OCI-M1 (cell line): Measurements from ENCODE around the gene NPAS2.

ENCODE experiments used
- DNase-seq: peaks from one replicate; lab custom pipeline; 2025; lab: John Stamatoyannopoulos, UW

Gene NPAS2

DNA sequence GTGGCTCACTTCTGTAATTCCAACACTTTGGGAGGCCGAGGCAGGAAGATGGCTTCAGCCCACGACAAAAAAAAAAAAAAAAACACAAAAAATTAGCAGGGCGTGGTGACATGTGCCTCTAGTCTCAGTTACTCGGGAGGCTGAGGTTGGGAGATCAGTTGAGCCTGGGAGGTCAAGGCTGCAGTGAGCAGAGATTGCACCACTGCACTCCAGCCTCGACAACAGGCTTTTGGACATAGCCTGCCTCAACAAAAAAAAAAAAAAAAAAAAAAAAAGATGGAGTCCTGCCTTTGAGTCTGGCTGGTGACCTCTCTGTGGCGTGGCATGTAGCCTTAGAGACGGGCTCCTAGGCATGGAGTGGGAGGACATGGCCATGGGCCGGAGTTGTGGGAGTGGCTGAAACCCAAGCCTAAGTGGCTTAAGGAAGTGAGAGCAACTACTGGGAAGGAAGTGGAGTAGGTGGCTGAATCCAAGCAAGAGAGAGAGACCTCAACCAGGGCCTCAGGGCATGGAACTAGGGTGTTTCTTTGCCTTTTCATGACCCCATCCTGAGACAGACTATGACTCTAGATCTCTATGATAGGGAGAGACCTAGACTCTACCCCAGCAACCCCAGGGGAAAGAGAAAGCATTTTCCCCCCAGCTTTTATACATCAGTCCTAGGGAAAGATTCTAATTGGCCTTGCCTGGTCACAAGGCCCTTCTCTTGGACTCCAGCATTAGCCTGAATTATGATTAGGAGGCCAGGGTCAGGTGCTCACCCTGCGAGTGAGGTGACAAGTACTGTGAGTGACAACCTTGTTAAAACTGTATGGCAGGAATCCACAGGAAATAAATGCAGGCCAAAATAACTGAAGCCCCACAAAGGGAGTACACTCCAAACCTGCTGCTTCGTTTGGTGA lies 34.2 kb downstream of the NPAS2 start:
- no peak for DNase-seq

GRCh38 chr2:100855084-100855483 lies 35.1 kb downstream of the NPAS2 start:
- DNase-seq, result no peak

- no peak for DNase-seq
Measured at GRCh38 chr2:100855606-100856005, 35.7 kb downstream of the NPAS2 start.

- DNase-seq, result no peak
Measured at GRCh38 chr2:100856732-100857131, 36.8 kb downstream of the NPAS2 start.

GRCh38 chr2:100857341-100857740 lies 37.4 kb downstream of the NPAS2 start:
- DNase-seq, result no peak

DNA sequence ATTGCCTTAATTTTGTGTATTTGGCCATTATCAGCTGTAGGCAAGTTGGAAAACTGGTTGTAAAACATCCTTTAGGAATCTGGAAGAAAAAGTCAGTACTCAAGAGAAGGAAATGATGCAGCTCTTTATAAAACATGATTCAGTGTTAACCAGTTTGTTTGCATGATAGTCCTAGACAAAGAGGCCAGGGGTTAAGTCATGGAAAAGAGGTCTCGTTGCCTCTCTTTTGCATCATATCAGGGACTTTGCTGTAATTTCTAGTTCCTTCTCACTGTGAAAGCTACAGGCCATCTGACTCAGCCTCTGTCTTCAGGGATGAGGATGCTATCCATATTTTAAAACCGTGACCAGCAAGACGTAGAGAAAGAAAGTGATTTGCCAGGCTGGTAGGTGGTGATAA lies 38.0 kb downstream of the NPAS2 start:
- DNase-seq, result no peak

DNA sequence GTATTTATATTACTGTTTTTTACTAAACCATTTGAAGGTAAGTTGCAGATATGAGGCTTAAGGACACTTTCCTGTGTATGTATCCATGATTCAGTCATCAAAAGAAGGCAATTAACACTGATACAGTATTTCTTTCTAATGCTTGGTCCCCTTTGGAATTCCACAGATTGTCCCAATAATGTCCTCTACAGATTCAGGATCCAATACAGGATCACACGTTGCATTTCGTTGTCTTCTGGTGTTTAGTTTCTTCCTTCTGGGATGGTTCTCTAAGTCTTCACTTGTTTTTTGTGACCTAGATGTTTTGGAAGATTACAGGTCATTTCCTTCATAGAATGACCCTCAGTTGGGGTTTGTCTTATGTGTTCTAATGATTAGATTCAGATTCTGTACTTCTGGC lies 40.0 kb downstream of the NPAS2 start:
- DNase-seq, result no peak

GRCh38 chr2:100861340-100861739 lies 41.4 kb downstream of the NPAS2 start:
- no peak for DNase-seq

GRCh38 chr2:100862081-100862480 lies 42.1 kb downstream of the NPAS2 start:
- no peak for DNase-seq

DNA sequence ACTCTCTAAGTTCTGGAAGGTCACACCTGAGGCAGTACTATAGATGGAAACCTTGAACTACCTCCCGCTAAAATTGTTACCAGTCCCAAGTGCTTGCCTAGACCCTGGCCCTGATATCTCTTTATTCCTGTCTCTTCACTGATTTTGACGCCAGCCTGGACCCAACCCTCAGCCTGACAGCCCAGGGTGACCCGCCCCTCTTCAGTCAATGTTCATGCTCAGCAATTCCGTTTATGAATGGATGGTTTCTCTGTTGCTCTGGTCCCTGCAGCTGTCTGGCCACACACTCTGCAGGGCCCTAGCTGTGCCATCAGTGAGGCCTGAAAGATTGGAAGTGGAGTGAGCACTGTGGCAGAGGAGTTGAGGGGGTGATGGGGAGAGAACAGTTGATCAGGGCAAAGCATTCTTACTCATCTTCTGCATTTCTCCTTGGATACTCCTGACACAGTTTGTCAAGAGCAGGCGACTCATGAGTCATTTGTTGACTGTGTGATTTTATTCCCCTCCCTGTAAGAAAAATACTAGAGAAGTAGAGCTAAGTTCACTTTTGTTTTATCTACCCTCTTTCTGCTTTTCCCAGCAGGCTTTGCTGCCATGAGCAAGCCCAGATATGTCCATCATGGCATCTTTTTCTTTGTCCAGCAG lies 46.0 kb downstream of the NPAS2 start:
- DNase-seq, result no peak

GRCh38 chr2:100868083-100868482 lies 48.1 kb downstream of the NPAS2 start:
- no peak for DNase-seq

DNA sequence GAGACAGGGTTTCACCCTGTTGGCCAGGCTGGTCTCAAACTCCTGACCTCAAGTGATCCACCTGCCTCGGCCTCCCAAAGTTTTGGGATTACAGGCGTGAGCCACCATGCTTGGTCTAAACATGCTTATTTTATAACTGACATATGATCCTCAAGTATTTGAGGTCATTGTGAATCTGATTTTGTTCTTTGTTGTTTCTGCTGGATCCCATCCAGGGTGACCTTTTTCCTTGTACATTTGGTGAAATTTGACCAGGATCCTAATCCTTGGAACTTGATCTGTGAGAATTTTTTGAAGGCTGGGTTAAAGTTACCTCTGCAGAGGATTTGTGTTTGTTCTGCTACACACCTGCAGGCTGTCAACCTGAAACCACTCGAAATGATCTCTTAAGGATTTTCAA lies 49.2 kb downstream of the NPAS2 start:
- DNase-seq, result no peak

DNA sequence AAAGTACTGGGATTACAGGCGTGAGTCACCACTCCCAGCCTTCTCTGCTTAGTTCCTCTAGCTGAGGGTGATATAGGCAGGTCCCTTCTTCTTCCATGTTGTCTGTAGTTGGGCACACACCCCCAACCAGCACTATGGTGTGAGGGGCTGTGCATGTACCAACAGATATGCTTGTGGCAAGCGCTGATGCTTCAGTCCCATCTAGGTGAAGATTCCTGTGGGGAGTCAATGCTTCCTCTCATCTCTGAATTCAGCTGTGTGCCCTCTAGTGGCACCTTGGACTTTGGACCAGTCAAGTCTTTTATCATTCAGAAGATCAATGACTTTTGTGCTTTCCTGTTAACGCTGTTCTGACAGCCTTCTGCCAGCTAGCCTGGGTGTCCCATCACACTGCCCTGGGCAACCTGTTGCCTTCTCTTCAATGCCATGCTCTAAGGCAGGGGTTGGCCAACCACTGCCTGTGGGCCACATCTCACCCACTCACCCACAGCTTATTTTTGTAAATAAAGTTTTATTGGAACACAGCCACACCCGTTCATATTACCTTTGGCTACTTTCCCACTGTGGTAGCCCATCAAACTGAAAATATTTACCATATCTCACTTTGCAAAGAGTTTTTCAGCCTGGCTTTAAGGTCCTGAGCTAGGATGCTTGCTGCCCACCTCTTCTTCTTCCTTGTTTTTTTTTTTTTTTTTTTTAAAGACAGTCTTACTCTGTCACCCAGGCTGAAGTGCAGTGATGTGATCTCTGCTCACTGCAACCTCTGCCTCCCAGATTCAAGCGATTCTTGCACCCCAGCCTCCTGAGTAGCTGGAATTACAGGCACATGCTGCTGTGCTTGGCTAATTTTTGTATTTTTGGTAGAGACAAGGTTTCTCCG lies 51.0 kb downstream of the NPAS2 start:
- DNase-seq, result peak; percentile 1

GRCh38 chr2:100875516-100876230 lies 55.7 kb downstream of the NPAS2 start:
- DNase-seq, result no peak

- no peak for DNase-seq
Measured at GRCh38 chr2:100876231-100876860, 56.4 kb downstream of the NPAS2 start.

DNA sequence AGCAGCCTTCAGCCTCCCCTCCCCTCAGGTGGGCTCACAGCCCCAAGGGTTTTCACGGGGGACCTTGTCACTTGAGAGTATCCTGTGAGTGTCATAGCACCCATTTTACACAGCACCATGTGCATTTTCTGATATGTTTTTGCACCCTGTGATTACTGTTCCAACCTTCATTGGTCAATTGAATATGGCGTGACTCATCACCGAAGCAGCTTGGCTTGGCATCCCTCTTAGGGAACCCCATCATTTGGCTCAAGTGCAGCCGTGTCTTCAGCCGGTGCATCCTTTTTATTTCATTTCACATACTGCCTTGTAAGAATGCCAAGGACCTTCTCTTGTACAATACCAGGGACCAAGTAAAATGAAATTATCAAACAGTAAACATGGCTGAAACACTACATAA lies 57.6 kb downstream of the NPAS2 start:
- no peak for DNase-seq

- DNase-seq, result no peak
Measured at GRCh38 chr2:100878000-100878791, 58.3 kb downstream of the NPAS2 start.

DNA sequence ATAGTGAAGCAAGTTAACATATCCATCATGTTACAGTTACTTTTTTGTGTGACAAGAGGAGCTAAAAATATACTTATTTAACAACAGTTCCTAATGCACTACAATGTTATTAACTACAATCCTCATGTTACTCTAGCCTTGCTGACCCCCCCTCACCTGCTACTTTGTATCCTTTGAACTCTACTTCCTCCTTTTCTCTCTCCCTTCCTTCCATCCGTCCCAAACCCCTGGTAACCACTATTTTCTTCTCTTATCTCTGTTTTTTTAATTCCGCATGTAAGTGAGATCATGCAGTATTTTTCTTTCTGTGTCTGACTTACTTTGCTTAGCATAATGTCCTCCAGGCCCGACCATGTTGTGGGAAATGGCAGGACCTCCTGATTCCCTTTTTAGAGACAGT lies 59.4 kb downstream of the NPAS2 start:
- DNase-seq, result peak; percentile 27

- DNase-seq, result no peak
Measured at GRCh38 chr2:100880036-100880435, 60.1 kb downstream of the NPAS2 start.

- no peak for DNase-seq
Measured at GRCh38 chr2:100880730-100881129, 60.8 kb downstream of the NPAS2 start.
